HG02759 (cell line): ENCODE results near the gene ZNF407.

ENCODE experiments used
- ATAC-seq: cut with Tn5 transposase; IDR thresholded peaks from one replicate; pipeline ENCODE4 v1.9.1; 2021; ENCODE audit warnings: mild to moderate bottlenecking, moderate library complexity; ENCODE audit not compliant: unreplicated experiment

ZNF407 gene

DNA sequence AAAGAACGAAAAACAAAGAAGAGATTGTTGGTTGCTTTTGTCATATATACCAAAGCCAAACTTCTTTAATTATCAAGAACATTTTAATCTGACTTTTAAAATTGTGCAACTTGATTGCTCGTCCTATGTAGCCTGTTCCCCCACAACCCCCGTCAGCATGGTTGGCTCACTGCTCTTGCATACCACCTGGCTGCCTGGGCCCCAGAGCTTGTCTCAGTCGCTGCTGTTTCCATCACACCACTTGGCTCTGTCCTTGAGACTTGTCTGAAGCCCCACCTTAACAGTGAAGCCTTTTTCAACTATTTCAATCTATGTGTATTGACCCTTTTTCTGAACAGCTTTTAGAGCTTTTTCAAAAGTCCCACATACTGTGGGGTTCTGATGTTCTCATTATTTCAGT lies 270.8 kb downstream of the ZNF407 start:
- ATAC-seq = no peak

DNA sequence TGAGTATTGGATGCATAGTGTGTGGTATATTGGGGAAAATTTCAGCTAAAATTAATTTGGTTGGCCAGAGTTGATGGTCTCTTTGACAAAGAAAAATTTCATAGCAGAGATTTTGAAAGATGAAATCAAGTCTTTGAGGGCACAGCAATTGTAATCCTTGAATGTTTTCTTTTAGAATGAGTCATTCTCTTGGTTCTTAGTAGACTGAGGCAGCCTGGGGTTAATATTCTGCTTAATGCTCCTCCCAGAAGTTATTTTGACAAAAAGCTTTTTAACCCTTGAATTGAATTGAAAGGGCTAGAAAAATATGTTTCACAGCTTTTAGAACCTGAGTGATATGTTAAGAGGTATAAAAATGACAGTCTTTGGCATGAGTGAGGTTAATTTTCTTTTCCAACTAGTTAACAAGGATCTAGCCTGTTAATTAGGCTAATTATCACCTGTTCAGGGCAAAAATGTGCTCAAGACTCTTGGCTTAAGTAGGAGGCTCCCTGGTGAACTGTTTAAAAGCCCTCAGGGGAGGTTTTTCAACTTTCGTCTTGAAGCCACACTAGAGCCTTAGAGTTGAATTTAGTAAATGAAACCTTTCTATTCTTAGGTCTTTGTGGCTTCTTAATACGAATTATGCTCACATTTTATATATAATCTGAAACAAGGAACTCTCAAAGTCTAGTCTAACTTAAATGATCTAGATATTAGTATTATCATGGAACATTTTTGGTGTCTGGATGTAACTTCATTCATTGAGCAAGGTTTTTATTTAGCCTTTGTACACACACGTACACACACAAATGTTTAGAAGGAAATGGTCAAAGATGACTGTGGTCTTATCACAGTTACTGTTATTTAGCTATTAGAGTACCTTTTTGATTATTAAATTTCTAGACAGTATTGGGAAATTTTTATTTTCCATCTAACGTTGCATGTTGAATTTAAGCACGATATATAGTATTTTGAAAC lies 272.5 kb downstream of the ZNF407 start:
- peak; percentile 92 for ATAC-seq

DNA sequence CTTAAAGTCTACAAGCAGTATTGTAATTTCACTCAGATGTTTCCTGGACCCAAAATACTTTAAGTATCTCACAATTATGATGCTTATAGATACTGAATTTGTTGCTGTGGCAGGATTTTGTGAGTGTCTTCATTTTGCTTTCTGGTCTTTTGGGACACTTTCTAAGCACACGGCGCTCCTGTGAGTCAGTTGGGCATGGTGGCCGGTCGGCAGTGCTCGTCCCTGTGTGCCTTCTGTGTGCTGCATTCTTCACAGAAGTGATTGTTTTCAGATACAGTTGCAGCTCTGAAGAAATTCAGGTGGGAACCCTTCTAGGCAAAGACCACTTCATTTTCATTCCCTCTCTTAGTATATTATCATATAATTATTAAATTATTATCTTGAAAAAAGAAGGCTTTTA lies 273.3 kb downstream of the ZNF407 start:
- no peak for ATAC-seq

DNA sequence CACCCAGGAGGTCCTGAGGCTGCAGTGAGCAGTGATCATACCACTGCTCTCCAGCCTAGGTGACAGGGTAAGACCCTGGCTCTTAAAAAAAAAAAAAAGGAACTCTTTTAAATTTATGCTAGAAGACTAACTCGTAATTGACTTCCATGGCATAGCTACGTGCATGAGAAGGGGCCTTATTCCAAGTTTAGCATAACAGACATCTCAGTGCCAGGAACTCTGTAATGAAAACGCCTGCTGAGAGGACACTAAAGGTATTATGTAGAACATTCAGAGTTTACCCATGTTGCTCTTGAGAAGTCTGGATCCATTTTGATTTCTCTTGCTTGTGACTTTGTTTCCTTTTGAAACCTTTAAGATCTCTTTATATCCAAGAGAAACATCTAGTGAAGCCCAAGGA lies 276.0 kb downstream of the ZNF407 start:
- no peak for ATAC-seq

DNA sequence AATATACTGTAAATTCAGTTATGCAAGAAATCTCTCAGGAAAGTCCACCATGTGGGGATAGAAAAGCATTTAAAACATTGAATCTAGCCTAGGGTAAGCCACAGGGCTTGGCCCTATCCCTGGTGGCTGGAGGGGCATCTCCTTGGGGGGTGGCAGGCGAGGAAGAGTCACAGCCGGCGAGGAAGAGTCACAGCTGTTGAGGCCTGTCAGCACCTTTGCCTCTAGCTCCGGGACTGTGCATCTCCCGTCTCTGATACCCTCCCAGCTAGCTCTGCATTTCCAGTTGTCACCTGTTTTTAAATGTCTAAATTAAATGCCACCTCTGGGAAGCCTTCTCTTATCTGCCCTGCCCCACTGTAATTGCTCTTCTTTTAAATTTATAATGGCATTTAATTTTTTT lies 276.7 kb downstream of the ZNF407 start:
- no peak for ATAC-seq

DNA sequence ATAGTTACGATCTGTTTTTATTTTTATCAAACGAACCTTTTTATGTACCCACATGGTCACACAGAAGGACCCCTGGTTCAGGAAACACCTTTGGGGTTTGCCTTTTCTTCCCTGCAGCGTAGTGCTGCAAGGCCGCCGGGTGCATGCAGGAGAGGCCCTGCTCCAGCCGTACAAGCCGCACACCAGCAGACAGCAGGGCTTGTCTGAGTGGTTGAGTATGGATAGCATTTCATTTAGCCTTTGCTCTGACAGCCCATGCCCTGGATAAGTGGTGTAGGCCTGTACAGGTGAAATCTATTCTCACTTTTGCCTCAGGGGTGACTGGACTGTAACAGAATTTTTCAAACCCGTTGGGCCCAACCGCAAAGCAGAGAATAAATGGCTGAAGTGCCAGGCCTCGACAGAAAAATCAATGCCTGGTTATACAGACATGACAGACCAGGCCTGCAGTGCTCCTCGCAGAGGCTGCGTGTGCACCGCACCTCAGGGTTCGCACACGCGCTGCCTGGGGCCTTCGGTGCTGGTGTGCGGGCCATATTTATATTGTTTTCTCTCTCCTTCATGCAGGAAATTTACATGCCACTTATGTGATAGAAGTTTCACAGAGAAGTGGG lies 279.1 kb downstream of the ZNF407 start:
- no peak for ATAC-seq

DNA sequence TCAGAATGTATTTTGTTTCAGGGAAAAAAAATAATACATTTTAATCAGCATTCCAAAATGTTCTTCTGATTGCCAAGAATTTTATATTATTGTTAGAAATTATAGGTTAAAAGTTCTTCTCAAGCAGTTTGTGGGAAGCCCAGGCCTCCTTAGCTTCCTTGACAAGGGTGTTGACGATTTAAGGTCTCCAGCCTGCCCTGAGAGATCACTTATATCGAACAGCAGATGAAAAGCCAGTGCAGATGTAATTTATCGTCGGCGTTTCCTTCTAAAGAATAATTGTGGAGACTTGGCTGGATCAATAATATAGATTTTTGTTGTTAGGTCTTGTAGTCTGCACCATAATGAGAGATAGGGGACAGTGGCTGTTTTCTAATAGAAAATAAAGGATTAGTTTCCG lies 280.6 kb downstream of the ZNF407 start:
- ATAC-seq = no peak

DNA sequence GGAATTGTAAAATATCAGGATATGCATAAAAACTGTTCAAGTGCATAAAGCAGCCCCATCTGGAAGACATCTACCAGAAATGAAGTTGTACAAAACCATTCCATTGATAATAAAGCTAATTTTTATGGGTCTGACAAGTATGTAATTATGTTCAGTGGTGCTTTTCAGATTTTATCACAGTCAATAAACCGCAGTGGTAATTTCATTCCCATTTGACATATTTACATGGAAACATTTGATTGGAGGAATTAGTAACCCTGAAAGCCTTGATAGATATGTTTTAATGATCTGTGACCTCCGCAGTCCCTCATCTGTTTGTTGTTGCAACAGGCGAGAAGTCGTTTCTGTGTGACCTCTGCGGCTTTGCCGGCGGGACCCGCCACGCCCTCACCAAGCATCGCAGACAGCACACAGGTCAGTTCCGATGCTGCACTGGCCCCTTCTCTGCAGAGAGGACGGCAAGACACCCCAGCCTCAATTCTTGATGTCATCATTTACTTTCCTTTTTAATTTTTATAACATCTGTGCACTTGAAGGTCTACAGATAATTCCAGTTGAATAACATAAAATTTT lies 283.1 kb downstream of the ZNF407 start:
- no peak for ATAC-seq

DNA sequence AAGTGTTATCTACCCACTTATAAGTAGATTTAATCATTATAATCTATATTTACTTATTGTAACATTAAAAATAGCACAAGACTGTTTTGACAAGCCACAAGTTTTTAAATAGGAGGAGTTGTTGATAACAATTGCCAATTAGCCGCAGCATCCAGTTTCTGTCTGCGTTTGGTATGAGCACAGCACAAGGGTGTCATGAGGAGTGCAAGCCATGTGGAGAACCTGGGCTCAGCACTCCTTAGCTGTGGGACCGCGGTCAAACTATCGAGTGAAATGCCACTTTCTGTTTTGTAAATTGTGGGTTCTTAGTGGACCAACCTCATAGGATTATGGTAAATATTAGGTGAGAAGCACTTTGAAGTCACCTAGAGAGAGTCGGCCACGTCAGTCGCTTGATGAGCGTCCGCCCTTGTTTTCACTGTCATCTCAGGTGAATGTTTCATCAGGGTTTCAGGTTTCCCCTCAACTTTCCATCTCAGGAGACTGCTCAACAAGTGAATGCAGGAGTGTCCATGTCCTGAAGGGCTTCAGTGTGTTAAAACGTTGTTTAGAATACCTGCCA lies 294.5 kb downstream of the ZNF407 start:
- no peak for ATAC-seq

DNA sequence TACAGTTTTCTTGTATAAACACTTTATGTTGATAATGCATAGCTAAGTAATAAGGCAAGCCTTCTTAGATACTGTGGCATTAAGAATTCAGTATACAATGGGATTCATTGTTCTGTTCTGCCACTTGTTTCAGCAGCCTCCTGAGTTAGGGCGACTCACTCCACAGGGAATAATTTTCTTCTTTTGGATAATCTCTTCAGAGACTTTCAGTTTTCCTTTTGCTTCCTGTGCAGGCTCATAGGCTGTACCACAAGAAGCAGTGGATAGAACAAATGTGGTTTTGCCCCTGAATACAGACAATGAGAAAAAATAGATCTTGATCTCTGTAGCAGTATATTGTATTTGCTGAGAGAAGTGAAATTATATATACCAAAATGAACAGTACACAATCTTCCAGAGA lies 298.0 kb downstream of the ZNF407 start:
- ATAC-seq = no peak

DNA sequence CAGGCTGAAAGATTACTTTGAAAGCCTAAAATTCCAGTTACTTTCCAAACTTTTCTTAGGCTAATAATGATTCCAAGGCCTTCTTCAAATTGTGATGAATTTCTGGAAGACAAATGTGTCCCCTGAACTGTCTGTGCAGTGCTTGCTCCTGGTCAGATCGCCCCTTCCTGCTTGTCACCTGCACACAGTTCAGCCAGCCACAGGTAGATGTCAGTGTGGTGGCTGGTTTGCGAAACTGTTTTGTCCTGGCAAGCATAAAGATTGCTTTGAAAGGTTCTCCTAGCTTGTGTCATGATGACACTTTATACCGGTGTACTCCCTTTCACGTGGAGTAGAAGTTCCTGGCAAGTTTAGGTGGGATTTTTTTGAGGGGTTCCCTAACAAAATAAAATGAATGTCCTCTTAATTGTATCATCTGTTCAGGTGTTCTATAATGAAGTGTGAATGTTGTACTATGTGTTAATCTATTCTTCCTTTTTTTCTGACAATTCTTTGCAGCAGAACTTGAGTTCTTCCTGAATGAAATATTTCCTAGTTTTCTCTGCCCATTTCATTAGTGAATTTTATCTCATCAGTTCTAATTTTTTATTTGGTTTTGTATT lies 298.8 kb downstream of the ZNF407 start:
- peak; percentile 70 for ATAC-seq

DNA sequence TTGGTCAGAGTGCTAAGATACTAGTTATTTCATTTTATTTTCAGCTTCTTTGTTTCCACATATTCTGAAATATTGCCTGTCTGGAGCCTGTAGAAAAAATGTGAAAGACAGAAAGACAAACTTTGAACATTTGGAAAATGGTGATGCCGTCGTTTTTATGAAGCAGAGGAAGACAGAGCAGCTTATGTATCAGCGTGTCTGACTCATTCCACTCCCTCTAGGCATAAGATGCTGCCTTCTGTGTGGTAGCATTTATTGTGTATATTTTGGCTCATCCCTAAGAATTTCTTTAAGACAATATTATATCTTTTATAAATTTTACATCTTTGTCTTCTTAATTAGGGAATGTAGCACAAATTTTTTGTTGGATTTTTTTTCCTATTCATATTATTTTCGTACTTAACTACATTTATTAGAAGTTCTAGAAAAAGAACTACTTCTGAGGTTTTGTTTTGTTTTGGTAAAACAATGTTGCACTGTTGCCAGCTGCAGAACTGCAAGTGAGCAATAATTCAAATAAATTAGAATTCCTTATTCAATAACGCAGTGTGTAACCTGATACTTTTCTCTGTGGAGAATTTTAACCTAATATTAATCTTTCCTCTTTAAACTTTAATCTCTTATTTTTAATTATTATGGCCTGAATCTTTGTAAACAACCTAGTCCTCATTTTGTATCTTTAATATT lies 300.4 kb downstream of the ZNF407 start:
- ATAC-seq = no peak

DNA sequence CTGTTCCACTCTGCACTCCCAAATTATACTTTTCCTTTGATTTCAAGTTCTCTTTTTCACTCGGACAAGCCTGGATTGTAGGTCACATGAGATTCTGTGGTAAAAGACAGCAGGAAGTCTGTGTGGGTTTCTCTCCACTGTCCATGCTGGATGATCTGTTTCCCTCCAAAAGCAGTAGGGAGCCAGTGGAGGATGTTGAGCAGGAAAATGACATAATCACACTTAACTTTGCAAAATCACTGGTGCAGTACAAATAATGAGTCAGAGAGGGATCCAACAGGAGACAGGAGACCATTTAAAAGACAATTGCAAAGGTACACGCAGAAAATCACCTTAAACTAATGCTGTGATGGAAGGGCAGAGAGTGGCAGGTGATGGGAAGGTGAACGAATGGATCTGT lies 301.3 kb downstream of the ZNF407 start:
- no peak for ATAC-seq

DNA sequence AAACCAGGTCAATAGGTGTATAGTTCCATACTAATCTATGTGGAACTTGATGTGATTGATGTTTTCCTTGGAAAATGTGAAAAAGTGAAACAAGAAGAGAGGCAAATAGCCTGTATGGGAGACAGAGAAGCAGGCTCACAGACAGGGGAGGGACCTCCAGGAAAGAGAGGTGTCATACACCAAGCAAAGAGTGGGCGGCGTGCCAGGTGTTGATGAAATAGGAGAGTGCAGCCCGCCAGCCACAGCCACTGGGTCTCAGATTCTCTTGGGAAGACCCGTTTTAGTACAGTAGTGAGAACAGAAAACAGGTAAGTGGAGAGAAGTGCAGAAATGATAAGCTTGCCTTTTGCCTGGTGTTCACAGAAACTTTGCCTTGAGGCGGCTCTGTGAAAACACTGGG lies 301.9 kb downstream of the ZNF407 start:
- no peak for ATAC-seq

DNA sequence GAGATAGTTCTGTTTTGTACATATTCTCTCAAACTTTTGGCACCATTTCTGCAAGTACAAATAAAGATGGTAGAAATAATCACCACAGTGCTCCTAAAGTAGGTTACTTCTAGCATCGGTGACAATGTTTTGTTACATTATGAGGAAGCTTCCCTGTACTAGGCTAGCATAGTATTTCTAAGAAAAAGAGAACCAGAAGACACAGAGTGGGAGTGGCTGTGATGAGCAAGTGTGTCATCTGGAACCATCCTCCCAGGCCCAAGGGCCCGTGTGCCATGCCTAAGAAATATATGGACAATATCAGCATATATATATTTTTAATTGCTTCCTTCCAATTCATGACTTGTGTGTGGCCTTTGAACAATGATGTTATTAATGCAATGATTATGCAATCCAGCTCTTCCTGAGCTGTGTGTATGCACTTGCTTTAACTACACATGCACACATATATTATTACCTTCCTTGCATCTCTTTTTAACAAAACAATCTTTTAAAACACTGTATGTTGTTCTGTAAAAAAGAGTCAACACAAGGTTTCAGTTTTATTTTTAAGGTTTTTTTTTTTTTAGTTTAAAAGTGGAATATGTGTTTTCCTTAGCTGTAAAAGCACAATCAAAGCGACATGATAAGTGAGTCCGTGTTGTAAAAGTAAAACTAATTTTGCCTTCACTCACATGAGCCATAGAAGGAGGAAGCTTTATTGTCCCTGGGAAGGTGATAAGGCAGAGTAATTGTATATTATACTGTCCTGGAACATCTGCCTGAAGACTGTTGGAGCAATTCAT lies 303.9 kb downstream of the ZNF407 start:
- ATAC-seq = no peak

DNA sequence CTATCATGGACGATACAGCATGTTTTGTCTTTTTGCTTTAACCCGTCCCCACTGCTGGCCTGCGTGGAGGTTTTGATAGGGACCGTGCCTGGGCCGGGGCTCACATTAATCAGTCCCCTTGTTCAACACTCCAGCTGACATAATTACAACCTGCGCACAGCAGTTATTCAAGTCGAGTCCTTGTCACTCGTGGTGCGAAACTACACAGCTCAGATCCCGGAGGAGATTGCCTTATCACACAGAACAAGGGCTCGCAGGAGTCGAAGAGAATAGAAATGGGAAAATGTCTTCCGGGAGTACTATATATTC lies 304.4 kb downstream of the ZNF407 start:
- no peak for ATAC-seq

DNA sequence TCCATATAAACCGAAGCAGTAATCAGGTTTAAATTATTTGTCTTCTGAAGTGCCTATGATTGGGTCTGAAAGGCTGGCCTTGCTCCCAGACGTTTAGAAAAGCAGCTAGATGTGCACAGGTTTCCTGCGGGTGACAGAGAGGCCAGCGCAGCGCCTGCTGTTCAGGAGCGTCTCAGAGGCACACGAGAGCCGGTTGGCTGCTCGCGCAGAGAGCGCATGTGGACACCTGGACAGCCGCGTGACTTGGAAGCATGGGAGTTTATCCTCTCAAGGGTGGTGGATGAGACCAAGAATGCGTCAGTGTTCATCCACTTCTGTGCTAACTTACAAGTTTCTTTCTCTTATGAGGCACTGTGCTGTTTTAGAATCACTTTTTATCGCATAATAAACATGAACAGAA lies 307.6 kb downstream of the ZNF407 start:
- no peak for ATAC-seq

DNA sequence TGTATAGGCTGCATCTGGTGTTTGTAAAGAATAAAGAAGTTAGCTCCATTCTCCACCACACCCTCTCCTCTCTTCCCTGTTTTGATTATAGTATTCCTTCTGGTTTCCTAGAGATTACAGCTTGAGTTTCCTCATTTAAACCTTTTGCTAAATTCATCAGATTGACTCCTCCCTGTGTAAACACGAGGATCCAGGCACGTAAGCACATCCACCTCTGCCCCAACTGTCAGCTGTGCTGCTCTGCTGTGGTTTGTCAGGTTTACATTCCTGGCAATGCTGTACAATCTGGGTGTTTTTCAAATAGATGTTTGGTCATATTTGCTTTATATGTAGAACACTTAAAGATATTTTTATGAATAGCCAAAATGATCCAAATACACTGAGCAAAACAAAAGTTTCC lies 308.5 kb downstream of the ZNF407 start:
- no peak for ATAC-seq

DNA sequence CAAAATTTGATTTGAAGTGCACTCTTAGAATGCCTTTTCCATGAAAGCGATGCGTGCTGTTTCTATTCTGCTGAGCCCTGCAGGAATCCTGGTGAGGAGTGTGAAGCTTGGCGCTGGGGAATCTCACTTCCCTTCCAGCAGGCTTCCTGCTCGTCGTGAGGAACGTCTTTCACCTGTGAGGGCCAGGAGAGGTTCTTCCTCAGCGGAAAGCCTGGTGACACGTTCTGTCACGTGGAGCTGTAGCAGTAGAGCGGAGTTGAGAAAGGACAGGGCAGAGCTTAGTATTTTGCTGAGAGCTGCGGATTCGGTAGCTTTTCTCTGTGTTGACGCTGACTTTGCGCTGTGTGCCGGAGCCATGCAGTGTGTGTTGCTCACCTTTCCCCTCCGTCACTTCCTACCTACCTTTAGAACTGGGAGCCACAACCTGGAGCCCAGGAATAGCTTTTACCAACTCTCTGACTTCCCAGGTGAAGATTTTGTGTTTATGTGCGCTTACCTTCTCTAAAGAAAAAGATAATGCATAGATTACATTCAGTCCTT lies 316.5 kb downstream of the ZNF407 start:
- no peak for ATAC-seq

DNA sequence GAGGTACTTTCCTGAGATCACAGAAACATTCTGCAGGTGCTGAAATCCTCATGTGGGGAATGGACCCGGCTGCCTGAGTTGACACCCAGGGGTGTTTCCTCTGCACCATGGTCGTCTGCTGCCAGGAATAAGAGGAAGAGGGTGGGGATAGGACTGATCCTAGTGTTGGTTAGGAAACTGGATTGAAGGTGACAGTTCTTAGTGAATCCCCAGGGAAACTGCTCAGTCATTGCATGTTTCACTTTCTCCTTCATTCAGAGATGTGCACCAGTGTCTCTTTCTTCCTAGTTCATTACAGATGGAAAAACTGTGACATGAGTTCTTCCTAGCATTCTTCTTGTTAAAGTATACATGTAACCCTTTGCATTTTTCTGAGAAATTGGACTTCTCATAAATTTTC lies 317.0 kb downstream of the ZNF407 start:
- ATAC-seq = no peak
